Measurements from ENCODE around the gene GPC5.

DNA sequence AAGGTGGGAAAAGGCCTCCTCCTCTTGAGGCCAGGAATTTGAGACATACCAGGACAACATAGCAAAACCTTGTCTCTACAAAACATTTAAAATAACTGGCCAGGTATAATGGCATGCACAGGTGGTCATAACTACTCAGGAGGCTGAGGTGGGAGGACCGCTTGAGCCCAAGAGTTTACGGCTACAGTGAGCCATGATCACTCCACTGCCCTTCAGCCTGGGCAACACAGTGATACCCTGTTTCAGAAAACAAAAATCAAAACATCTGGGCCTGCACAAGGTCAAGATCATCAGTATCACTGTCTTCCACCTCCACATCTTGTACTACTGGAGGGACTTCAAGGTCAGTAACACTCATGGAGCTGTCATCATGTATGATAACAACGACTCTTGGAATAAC is 1085.5 kb downstream of the GPC5 start:
- TF ChIP-seq, protein P1, sequence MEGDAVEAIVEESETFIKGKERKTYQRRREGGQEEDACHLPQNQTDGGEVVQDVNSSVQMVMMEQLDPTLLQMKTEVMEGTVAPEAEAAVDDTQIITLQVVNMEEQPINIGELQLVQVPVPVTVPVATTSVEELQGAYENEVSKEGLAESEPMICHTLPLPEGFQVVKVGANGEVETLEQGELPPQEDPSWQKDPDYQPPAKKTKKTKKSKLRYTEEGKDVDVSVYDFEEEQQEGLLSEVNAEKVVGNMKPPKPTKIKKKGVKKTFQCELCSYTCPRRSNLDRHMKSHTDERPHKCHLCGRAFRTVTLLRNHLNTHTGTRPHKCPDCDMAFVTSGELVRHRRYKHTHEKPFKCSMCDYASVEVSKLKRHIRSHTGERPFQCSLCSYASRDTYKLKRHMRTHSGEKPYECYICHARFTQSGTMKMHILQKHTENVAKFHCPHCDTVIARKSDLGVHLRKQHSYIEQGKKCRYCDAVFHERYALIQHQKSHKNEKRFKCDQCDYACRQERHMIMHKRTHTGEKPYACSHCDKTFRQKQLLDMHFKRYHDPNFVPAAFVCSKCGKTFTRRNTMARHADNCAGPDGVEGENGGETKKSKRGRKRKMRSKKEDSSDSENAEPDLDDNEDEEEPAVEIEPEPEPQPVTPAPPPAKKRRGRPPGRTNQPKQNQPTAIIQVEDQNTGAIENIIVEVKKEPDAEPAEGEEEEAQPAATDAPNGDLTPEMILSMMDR (IDR thresholded peaks at IDR 0.05; ENCODE audit: insufficient read depth, low read length, poor library complexity, severe bottlenecking), result no peak
- TF ChIP-seq EZH2phosphoT487 (conservative IDR thresholded peaks at IDR 0.05; ENCODE audit: low read length), result no peak

Data from SU-DHL-6 (cell line).